IMR-90 (cell line): ENCODE data around the gene ST6GALNAC2. TPM values are rescaled to one million over a fixed set of nuclear protein-coding genes. Genes with fewer than 3 reads are reported as not detected.

ENCODE experiments used
- ATAC-seq: fragments of 200-7000 bp; cut with Tn5 transposase; 2 replicates; pipeline ENCODE4 v1.9.1; 2020; ENCODE audit warnings: low read depth, mild to moderate bottlenecking, moderate library complexity
- BruUV-seq: library from RNA; stranded (reverse); fragments of 400-500 nt; replicated peaks from 2 replicates; lab custom pipeline; 2021; lab: Mats Ljungman, UMichigan
- CTCF ChIA-PET: fragments of 300-600 bp; formaldehyde crosslinking; extraction: SDS; loops from one replicate; lab custom pipeline; 2021; ENCODE audit warnings: antibody characterized with exemption; lab: Yijun Ruan, JAX
- POLR2A ChIA-PET: fragments of 300-600 bp; sonication (Branson Sonifier 250); formaldehyde crosslinking; loops from one replicate; lab custom pipeline; 2022; ENCODE audit warnings: antibody characterized with exemption; ENCODE audit not compliant: unreplicated experiment; lab: Charles Lee
- DNase-seq: peaks from one replicate; pipeline ENCODE4 v3.0.0; 2013
- H2AFZ ChIP-seq: replicated peaks from 2 replicates; pipeline ENCODE3; 2013; ENCODE audit warnings: low read length, mild to moderate bottlenecking; ENCODE audit not compliant: poor library complexity
- H2AK5ac ChIP-seq: 2 replicates; pipeline ENCODE4 v1.6.1; 2013; ENCODE audit warnings: low read depth, low read length, inconsistent platforms
- H2AK9ac ChIP-seq: replicated peaks from 2 replicates; pipeline ENCODE3; 2013; ENCODE audit warnings: mild to moderate bottlenecking, low read depth, low read length, moderate library complexity; ENCODE audit not compliant: poor library complexity
- H2BK120ac ChIP-seq: 2 replicates; pipeline ENCODE4 v1.6.1; 2013; ENCODE audit warnings: low read depth, low read length, inconsistent platforms
- H2BK15ac ChIP-seq: 3 replicates; pipeline ENCODE4 v1.6.1; 2013; ENCODE audit warnings: low read depth, low read length, inconsistent platforms
- H2BK20ac ChIP-seq: 2 replicates; pipeline ENCODE4 v1.6.1; 2013; ENCODE audit warnings: low read depth, mild to moderate bottlenecking, inconsistent platforms, low read length, moderate library complexity
- H2BK5ac ChIP-seq: 2 replicates; pipeline ENCODE4 v1.6.1; 2013; ENCODE audit warnings: mild to moderate bottlenecking, low read depth, low read length, inconsistent platforms; ENCODE audit not compliant: poor library complexity, severe bottlenecking
- H3K14ac ChIP-seq: replicated peaks from 2 replicates; pipeline ENCODE4 v1.6.1; 2013; ENCODE audit warnings: low read depth, low read length, inconsistent platforms
- H3K18ac ChIP-seq: 2 replicates; pipeline ENCODE4 v1.6.1; 2013; ENCODE audit warnings: low read depth, low read length, control low read depth
- H3K23ac ChIP-seq: 2 replicates; pipeline ENCODE4 v1.6.1; 2013; ENCODE audit warnings: low read depth, low read length, inconsistent platforms
- H3K27ac ChIP-seq: 2 replicates; pipeline ENCODE4 v1.5.1; 2013; ENCODE audit warnings: mild to moderate bottlenecking, control low read depth, low read length; ENCODE audit not compliant: insufficient read depth
- H3K27me3 ChIP-seq: 2 replicates; pipeline ENCODE4 v1.6.1; 2013; ENCODE audit warnings: low read length; ENCODE audit not compliant: control insufficient read depth, insufficient read depth
- H3K36me3 ChIP-seq: 2 replicates; pipeline ENCODE4 v1.6.1; 2013; ENCODE audit warnings: low read length, mixed read lengths; ENCODE audit not compliant: control insufficient read depth, insufficient read depth
- H3K4ac ChIP-seq: 2 replicates; pipeline ENCODE4 v1.6.1; 2013; ENCODE audit warnings: low read depth, low read length, inconsistent platforms
- H3K4me1 ChIP-seq: 2 replicates; pipeline ENCODE4 v1.6.1; 2013; ENCODE audit warnings: low read length, mixed read lengths; ENCODE audit not compliant: control insufficient read depth, insufficient read depth
- H3K4me2 ChIP-seq: 2 replicates; pipeline ENCODE4 v1.6.1; 2013; ENCODE audit warnings: low read depth, mild to moderate bottlenecking, control low read depth, low read length, moderate library complexity
- H3K4me3 ChIP-seq: 2 replicates; pipeline ENCODE4 v1.5.1; 2013; ENCODE audit warnings: low read depth, mild to moderate bottlenecking, control low read depth, low read length, moderate library complexity; ENCODE audit not compliant: insufficient read depth
- H3K56ac ChIP-seq: 2 replicates; pipeline ENCODE4 v1.6.1; 2013; ENCODE audit warnings: low read length, inconsistent platforms; ENCODE audit not compliant: insufficient read depth; ENCODE audit errors: extremely low read depth
- H3K79me1 ChIP-seq, 2 experiments: 2 replicates each; pipeline ENCODE4 v1.6.1; 2013; ENCODE audit warnings: low read length in 2 of 2, inconsistent platforms in 1 of 2, low read depth in 1 of 2
- H3K9ac ChIP-seq: 2 replicates; pipeline ENCODE4 v1.6.1; 2013; ENCODE audit warnings: low read depth, low read length, control low read depth
- H3K9me1 ChIP-seq: 2 replicates; pipeline ENCODE4 v1.6.1; 2013; ENCODE audit warnings: low read length, inconsistent platforms; ENCODE audit not compliant: insufficient read depth
- H3K9me3 ChIP-seq: 2 replicates; pipeline ENCODE4 v1.6.1; 2013; ENCODE audit warnings: low read length; ENCODE audit not compliant: control insufficient read depth, insufficient read depth
- H4K20me1 ChIP-seq: 2 replicates; pipeline ENCODE4 v1.6.1; 2013; ENCODE audit warnings: low read length, inconsistent platforms; ENCODE audit not compliant: insufficient read depth
- H4K5ac ChIP-seq: 2 replicates; pipeline ENCODE4 v1.6.1; 2013; ENCODE audit warnings: mild to moderate bottlenecking, low read depth, low read length, control low read depth
- H4K8ac ChIP-seq, 2 experiments: 2 replicates each; pipeline ENCODE4 v1.6.1; 2013; ENCODE audit warnings: low read depth in 2 of 2, low read length in 2 of 2, control low read depth in 1 of 2, inconsistent platforms in 1 of 2
- H4K91ac ChIP-seq: 2 replicates; pipeline ENCODE4 v1.6.1; 2013; ENCODE audit warnings: low read depth, low read length, inconsistent platforms; ENCODE audit not compliant: insufficient read depth
- BHLHE40 ChIP-seq: fragments of 150-350 bp; IDR thresholded peaks from 2 replicates; pipeline ENCODE4 v1.6.1; 2016; ENCODE audit warnings: mild to moderate bottlenecking, low read depth, low read length
- CEBPB ChIP-seq: IDR thresholded peaks from 2 replicates; pipeline ENCODE4 v1.6.1; 2012; ENCODE audit warnings: low read depth, low read length, improper control_type of control experiment
- CHD1 ChIP-seq: IDR thresholded peaks from 2 replicates; pipeline ENCODE4 v1.6.1; 2012; ENCODE audit warnings: low read depth, low read length, improper control_type of control experiment
- POLR2A ChIP-seq: IDR thresholded peaks from 2 replicates; pipeline ENCODE4 v1.6.1; 2012; ENCODE audit warnings: mild to moderate bottlenecking, low read depth, low read length
- RFX5 ChIP-seq: IDR thresholded peaks from 2 replicates; pipeline ENCODE4 v1.8.0; 2012; ENCODE audit warnings: low read depth, mild to moderate bottlenecking, low read length, moderate library complexity
- WGBS, 2 experiments: methylation state at CpG; one replicate each; pipeline versions ENCODE4 v1.1.5 to v1.1.7; 2013; ENCODE audit warnings: missing lambda C conversion rate in 2 of 2; ENCODE audit not compliant: insufficient read length in 1 of 2; ENCODE audit errors: extremely low coverage in 2 of 2; 5-methylcytosine and 5-hydroxymethylcytosine counted together
- dilution Hi-C: fragments of 300-500 bp; cut with HindIII; formaldehyde crosslinking; loops from one replicate; pipeline ENCODE4 v1.14.3; 2018; ENCODE audit warnings: low sequenced_read_pairs; ENCODE audit not compliant: unreplicated experiment
- in situ Hi-C: fragments of 300-500 bp; cut with MboI; formaldehyde crosslinking; loops from 3 replicates; pipeline ENCODE4 v1.14.3; 2019; ENCODE audit warnings: low sequenced_read_pairs, inconsistent platforms, mixed read lengths
- intact Hi-C: fragments of 100-400 bp; cut with micrococcal nuclease; formaldehyde crosslinking; loops from 2 replicates; pipeline ENCODE4 v1.10.0; 2022
- polyA plus RNA-seq, 3 experiments: library from polyadenylated mRNA; depleted of rRNA; stranded (reverse); fragments of >200 nt; gene quantifications; 2 replicates each; pipeline ENCODE4 v1.2.3, GENCODE V29; 2012; ENCODE audit warnings: low replicate concordance in 1 of 3
- total RNA-seq: library from RNA; depleted of rRNA; stranded (reverse); fragments of >200 nt; gene quantifications from 2 replicates; pipeline ENCODE4 v1.2.3, GENCODE V29; 2012
- TF ChIP-seq, protein P1 (sequence below): conservative IDR thresholded peaks from 2 replicates; pipeline ENCODE4 v1.5.1; 2012; ENCODE audit warnings: mild to moderate bottlenecking, low read depth, low read length, improper control_type of control experiment

The ST6GALNAC2 gene
- total and polyA plus RNA-seq, 2 of the 4 experiments (the other 2 are of a cell fraction), result 0.10 TPM; not detected in 1

DNA sequence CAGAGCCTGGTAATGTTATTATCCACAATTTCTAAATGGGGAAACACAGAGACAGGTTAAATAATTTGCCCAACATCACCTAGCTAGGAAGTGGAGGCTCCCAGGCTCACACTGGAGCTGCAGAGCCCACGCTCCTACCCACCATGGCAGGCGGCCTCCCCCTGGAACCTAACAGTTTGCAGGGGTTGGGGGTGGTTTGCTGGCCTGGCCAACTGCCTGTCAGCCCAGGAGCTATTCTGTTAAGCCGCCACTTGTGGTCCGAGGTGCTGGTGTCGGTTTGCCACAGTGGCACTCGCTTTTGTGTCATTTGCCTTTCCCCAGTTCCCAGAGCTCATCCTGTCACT is 42.2 kb downstream of the ST6GALNAC2 start:
- peaks cover 22% of the 10 kb centered on the region for H3K4me1 ChIP-seq
- no peak overlapping the region for H3K23ac ChIP-seq
- BruUV-seq, result no TSS peak
- peaks cover 22% of the 10 kb centered on the region for H3K9me1 ChIP-seq
- in situ Hi-C loops (no loop called here), intact Hi-C loops (no loop called here), dilution Hi-C loops (no loop called here)
- 0 out of 4 replicates have a peak, but pooled peaks cover 0 to 5% of the 10 kb centered on the region in 2 experiments for H3K79me1 ChIP-seq
- 94% methylated on average over 4 of the region's 6 CpGs; no CpG with 5 or more reads in 1 of the 2 experiments for WGBS, 2 experiments
- peak overlapping the region; percentile 5; the same call in 1 of the 2 replicates for H2BK20ac ChIP-seq
- peaks cover 6% of the 10 kb centered on the region; the same call in 1 of the 2 replicates for H4K20me1 ChIP-seq
- H3K14ac ChIP-seq, result no peak overlapping the region
- no peak overlapping the region for H3K56ac ChIP-seq
- H2AK5ac ChIP-seq, result no peak overlapping the region
- H3K36me3 ChIP-seq, result no peaks in the 10 kb centered on the region
- no peak overlapping the region; the same call in 2 of the 3 replicates for H2BK15ac ChIP-seq
- TF ChIP-seq BHLHE40 (no peak), RFX5 (no peak), POLR2A (no peak), CEBPB (no peak), CHD1 (no peak)
- TF ChIP-seq, protein P1, sequence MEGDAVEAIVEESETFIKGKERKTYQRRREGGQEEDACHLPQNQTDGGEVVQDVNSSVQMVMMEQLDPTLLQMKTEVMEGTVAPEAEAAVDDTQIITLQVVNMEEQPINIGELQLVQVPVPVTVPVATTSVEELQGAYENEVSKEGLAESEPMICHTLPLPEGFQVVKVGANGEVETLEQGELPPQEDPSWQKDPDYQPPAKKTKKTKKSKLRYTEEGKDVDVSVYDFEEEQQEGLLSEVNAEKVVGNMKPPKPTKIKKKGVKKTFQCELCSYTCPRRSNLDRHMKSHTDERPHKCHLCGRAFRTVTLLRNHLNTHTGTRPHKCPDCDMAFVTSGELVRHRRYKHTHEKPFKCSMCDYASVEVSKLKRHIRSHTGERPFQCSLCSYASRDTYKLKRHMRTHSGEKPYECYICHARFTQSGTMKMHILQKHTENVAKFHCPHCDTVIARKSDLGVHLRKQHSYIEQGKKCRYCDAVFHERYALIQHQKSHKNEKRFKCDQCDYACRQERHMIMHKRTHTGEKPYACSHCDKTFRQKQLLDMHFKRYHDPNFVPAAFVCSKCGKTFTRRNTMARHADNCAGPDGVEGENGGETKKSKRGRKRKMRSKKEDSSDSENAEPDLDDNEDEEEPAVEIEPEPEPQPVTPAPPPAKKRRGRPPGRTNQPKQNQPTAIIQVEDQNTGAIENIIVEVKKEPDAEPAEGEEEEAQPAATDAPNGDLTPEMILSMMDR, result no peak
- H3K4me2 ChIP-seq, result no peak overlapping the region
- no peak overlapping the region for H3K4me3 ChIP-seq
- ChIA-PET POLR2A (interaction anchor here (1.1 kb wide), 1 partner anchor 13 kb away, joined by 3 read pairs; no protein-coding TSS in a partner anchor), CTCF (interaction anchor here (2.4 kb wide), 1 partner anchor 20 kb away, joined by 12 read pairs; no protein-coding TSS in a partner anchor)
- no peak overlapping the region for H2BK120ac ChIP-seq
- H3K9ac ChIP-seq, result no peak overlapping the region
- no peak overlapping the region for H3K18ac ChIP-seq
- no peak overlapping the region for H2BK5ac ChIP-seq
- no peak overlapping the region for H2AFZ ChIP-seq
- H4K8ac ChIP-seq, result no peak overlapping the region
- H2AK9ac ChIP-seq, result no peak overlapping the region
- H3K9me3 ChIP-seq, result no peaks in the 10 kb centered on the region
- no peak overlapping the region for H4K91ac ChIP-seq
- H3K27ac ChIP-seq, result no peak overlapping the region
- no peaks in the 10 kb centered on the region; the same call in 1 of the 2 replicates for H3K27me3 ChIP-seq
- H3K4ac ChIP-seq, result no peak overlapping the region; the same call in 1 of the 2 replicates
- H4K5ac ChIP-seq, result no peak overlapping the region
- no peak for ATAC-seq
- no peak for DNase-seq
